GM12878 (cell line): ENCODE data around the gene ATF3.

Source experiments
- CHD1 ChIP-seq: IDR thresholded peaks from 2 replicates; pipeline ENCODE4 v1.6.1; 2012; ENCODE audit warnings: low read depth, low read length, improper control_type of control experiment
- KLF5 ChIP-seq: fragments of 450-650 bp; IDR thresholded peaks from 2 replicates; pipeline ENCODE4 v1.6.1; 2014; ENCODE audit warnings: mild to moderate bottlenecking; ENCODE audit not compliant: partially characterized antibody
- POLR2A ChIP-seq: IDR thresholded peaks from 2 replicates; pipeline ENCODE4 v1.6.1; 2011; ENCODE audit warnings: low read depth, mild to moderate bottlenecking, low read length
- REST ChIP-seq: IDR thresholded peaks from 2 replicates; pipeline ENCODE4 v1.6.1; 2012; ENCODE audit warnings: mild to moderate bottlenecking, low read depth, low read length
- TF ChIP-seq, protein P1 (sequence below): IDR thresholded peaks from 2 replicates; pipeline ENCODE4 v1.6.1; 2011; ENCODE audit warnings: low read depth, low read length, improper control_type of control experiment, borderline replicate concordance
- TF ChIP-seq, protein P2 (sequence below), 3 experiments: IDR thresholded peaks in 2 of 3; conservative IDR thresholded peaks in 1 of 3; 2 replicates each; pipeline ENCODE4 v1.5.1; 2011; ENCODE audit warnings: low read depth in 3 of 3, low read length in 3 of 3, mild to moderate bottlenecking in 3 of 3, control low read depth in 2 of 3, moderate library complexity in 2 of 3, inconsistent platforms in 1 of 3, mixed read lengths in 1 of 3; ENCODE audit not compliant: control insufficient read depth in 2 of 3, insufficient read depth in 1 of 3; ENCODE audit errors: extremely low read depth in 1 of 3

DNA sequence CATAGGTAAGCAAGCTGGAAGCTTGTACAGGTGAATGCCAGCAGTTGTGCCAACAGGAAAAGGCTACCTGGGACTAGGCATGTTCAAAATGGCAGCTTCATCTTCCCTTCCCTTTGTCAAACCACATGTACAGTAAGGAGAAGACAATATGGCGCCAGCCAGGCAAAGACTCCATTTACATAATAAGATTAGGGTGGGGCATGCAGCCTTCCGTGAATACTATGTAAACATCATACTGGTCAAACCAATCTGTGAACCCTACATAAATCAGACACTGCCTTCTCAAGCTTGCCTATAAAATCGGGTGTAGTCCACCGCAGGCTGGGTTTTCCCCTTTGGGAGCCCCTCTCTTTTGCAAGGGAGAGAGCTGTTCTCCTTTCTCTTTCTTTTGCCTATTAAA is 24.6 kb downstream of the ATF3 start:
- TF ChIP-seq KLF5 (no peak), POLR2A (no peak), REST (no peak), CHD1 (no peak)
- TF ChIP-seq, protein P1, sequence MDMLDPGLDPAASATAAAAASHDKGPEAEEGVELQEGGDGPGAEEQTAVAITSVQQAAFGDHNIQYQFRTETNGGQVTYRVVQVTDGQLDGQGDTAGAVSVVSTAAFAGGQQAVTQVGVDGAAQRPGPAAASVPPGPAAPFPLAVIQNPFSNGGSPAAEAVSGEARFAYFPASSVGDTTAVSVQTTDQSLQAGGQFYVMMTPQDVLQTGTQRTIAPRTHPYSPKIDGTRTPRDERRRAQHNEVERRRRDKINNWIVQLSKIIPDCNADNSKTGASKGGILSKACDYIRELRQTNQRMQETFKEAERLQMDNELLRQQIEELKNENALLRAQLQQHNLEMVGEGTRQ, result no peak
- TF ChIP-seq, protein P2, sequence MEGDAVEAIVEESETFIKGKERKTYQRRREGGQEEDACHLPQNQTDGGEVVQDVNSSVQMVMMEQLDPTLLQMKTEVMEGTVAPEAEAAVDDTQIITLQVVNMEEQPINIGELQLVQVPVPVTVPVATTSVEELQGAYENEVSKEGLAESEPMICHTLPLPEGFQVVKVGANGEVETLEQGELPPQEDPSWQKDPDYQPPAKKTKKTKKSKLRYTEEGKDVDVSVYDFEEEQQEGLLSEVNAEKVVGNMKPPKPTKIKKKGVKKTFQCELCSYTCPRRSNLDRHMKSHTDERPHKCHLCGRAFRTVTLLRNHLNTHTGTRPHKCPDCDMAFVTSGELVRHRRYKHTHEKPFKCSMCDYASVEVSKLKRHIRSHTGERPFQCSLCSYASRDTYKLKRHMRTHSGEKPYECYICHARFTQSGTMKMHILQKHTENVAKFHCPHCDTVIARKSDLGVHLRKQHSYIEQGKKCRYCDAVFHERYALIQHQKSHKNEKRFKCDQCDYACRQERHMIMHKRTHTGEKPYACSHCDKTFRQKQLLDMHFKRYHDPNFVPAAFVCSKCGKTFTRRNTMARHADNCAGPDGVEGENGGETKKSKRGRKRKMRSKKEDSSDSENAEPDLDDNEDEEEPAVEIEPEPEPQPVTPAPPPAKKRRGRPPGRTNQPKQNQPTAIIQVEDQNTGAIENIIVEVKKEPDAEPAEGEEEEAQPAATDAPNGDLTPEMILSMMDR (IDR thresholded peaks at IDR 0.05 in 2 of 3, conservative IDR thresholded peaks at IDR 0.05 in 1 of 3; ENCODE audit: control insufficient read depth in 2 of 3, extremely low read depth in 1 of 3, insufficient read depth in 1 of 3, low read depth in 3 of 3, low read length in 3 of 3), result no peak
